HCT116 (cell line): ENCODE measurements around the gene APCDD1L. TPM values are rescaled to one million over a fixed set of nuclear protein-coding genes. Genes with fewer than 3 reads are reported as not detected.

Experiments used
- ATAC-seq: fragments of 200-7000 bp; cut with Tn5 transposase; 2 replicates; pipeline ENCODE4 v1.9.1; 2020; ENCODE audit warnings: mild to moderate bottlenecking, moderate library complexity
- BruUV-seq: library from RNA; stranded (reverse); fragments of 400-500 nt; replicated peaks from 2 replicates; lab custom pipeline; 2021; lab: Mats Ljungman, UMichigan
- CTCF ChIA-PET: fragments of 300-600 bp; sonication (Branson Sonifier 250); formaldehyde crosslinking; loops from one replicate; lab custom pipeline; 2021; ENCODE audit warnings: antibody characterized with exemption; lab: Charles Lee
- POLR2A ChIA-PET: fragments of 300-600, 350-600 bp; sonication (Branson Sonifier 250); formaldehyde crosslinking; loops from one replicate; lab custom pipeline; 2021; ENCODE audit warnings: antibody characterized with exemption; lab: Charles Lee
- RAD21 ChIA-PET, 2 experiments: fragments of 300-600 bp; sonication (Branson Sonifier 250); formaldehyde crosslinking; loops; one replicate each; lab custom pipeline; 2023; ENCODE audit warnings: low total read pairs in 2 of 2; ENCODE audit not compliant: uncharacterized antibody in 2 of 2, unreplicated experiment in 2 of 2, low non-redundant PET in 1 of 2; lab: Charles Lee
- DNase-seq: peaks from one replicate; pipeline ENCODE4 v3.0.0-alpha.2; 2010; ENCODE audit warnings: low read depth, low spot score
- H2AFZ ChIP-seq: fragments of 200-600 bp; shearing (Covaris generic), sonication (generic); 2 replicates; pipeline ENCODE4 v1.6.1; 2017; ENCODE audit warnings: low read depth, mixed run types, mixed read lengths, antibody characterized with exemption, low read length; ENCODE audit not compliant: poor library complexity, severe bottlenecking
- H3K27ac ChIP-seq: 2 replicates; pipeline ENCODE4 v1.5.1; 2012; ENCODE audit warnings: low read depth, low read length
- H3K27me3 ChIP-seq: fragments of 200-600 bp; sonication (generic); 2 replicates; pipeline ENCODE4 v1.6.1; 2016; ENCODE audit warnings: mixed run types, low read length, mixed read lengths; ENCODE audit not compliant: insufficient read depth
- H3K36me3 ChIP-seq, 2 experiments: fragments of 200-500 bp in 1 of 2; fragments of 200-600 bp in 1 of 2; sonication (Bioruptor generic) in 1 of 2; sonication (generic) in 1 of 2; 2 replicates each; pipeline versions ENCODE4 v1.5.1 to v1.6.1; 2014 to 2016; ENCODE audit warnings: low read length in 2 of 2, inconsistent platforms in 1 of 2, mixed read lengths in 1 of 2, mixed run types in 1 of 2; ENCODE audit not compliant: insufficient read depth in 2 of 2, control insufficient read depth in 1 of 2
- H3K4me1 ChIP-seq, 2 experiments: fragments of 200-600 bp in 1 of 2; sonication (generic) in 1 of 2; 2 replicates each; pipeline versions ENCODE4 v1.5.1 to v1.6.1; 2012 to 2017; ENCODE audit warnings: low read length in 2 of 2, inconsistent platforms in 1 of 2, mild to moderate bottlenecking in 1 of 2, mixed read lengths in 1 of 2, mixed run types in 1 of 2, moderate library complexity in 1 of 2; ENCODE audit not compliant: insufficient read depth in 2 of 2, control insufficient read depth in 1 of 2
- H3K4me2 ChIP-seq: fragments of 200-600 bp; sonication (generic); 2 replicates; pipeline ENCODE4 v1.6.1; 2017; ENCODE audit warnings: mixed run types, low read length, mixed read lengths
- H3K4me3 ChIP-seq, 2 experiments: fragments of 200-600 bp in 1 of 2; sonication (generic) in 1 of 2; replicated peaks in 1 of 2; 2 replicates each; pipeline ENCODE4 v1.5.1; 2011 to 2016; ENCODE audit warnings: low read length in 2 of 2, control low read depth in 1 of 2, low read depth in 1 of 2, mild to moderate bottlenecking in 1 of 2, mixed read lengths in 1 of 2, mixed run types in 1 of 2
- H3K79me2 ChIP-seq: fragments of 200-600 bp; sonication (generic); 2 replicates; pipeline ENCODE4 v1.6.1; 2017; ENCODE audit warnings: mild to moderate bottlenecking, mixed run types, low read length, moderate library complexity, mixed read lengths; ENCODE audit not compliant: insufficient read depth
- H3K9ac ChIP-seq: fragments of 200-600 bp; sonication (generic); 2 replicates; pipeline ENCODE4 v1.6.1; 2016; ENCODE audit warnings: low read length, mixed read lengths
- H3K9me2 ChIP-seq: fragments of 200-600 bp; sonication (generic), shearing (Covaris generic); 2 replicates; pipeline ENCODE4 v1.6.1; 2017; ENCODE audit warnings: mixed run types, mild to moderate bottlenecking, moderate library complexity; ENCODE audit not compliant: insufficient read depth
- H3K9me3 ChIP-seq, 2 experiments: fragments of 200-500 bp in 1 of 2; fragments of 200-600 bp in 1 of 2; sonication (Bioruptor generic) in 1 of 2; sonication (generic) in 1 of 2; 2 replicates each; pipeline ENCODE4 v1.6.1; 2014 to 2017; ENCODE audit warnings: low read length in 2 of 2, mixed read lengths in 2 of 2, inconsistent platforms in 1 of 2, low read depth in 1 of 2, mild to moderate bottlenecking in 1 of 2, mixed run types in 1 of 2, moderate library complexity in 1 of 2; ENCODE audit not compliant: control insufficient read depth in 1 of 2, insufficient read depth in 1 of 2
- H4K20me1 ChIP-seq: fragments of 200-600 bp; sonication (generic), shearing (Covaris generic); 2 replicates; pipeline ENCODE4 v1.6.1; 2017; ENCODE audit warnings: mixed run types, mild to moderate bottlenecking, moderate library complexity; ENCODE audit not compliant: insufficient read depth
- CBX3 ChIP-seq: IDR thresholded peaks from 2 replicates; pipeline ENCODE4 v1.6.1; 2012; ENCODE audit warnings: low read depth
- FOSL1 ChIP-seq: IDR thresholded peaks from 2 replicates; pipeline ENCODE4 v1.6.1; 2012; ENCODE audit warnings: low read depth
- JUND ChIP-seq: IDR thresholded peaks from 2 replicates; pipeline ENCODE4 v1.6.1; 2012
- MAX ChIP-seq: IDR thresholded peaks from 2 replicates; pipeline ENCODE4 v1.6.1; 2012
- RAD21 ChIP-seq: IDR thresholded peaks from 2 replicates; pipeline ENCODE4 v1.6.1; 2012; ENCODE audit warnings: low read depth, mild to moderate bottlenecking
- REST ChIP-seq: IDR thresholded peaks from 2 replicates; pipeline ENCODE4 v1.6.1; 2012; ENCODE audit warnings: low read depth
- TCF7L2 ChIP-seq: IDR thresholded peaks from 2 replicates; pipeline ENCODE4 v1.7.0; 2011; ENCODE audit warnings: borderline replicate concordance, inconsistent platforms; ENCODE audit not compliant: insufficient read depth, insufficient read length; ENCODE audit errors: extremely low read depth
- YY1 ChIP-seq: IDR thresholded peaks from 2 replicates; pipeline ENCODE4 v1.6.1; 2011; ENCODE audit warnings: low read length, low read depth, moderate library complexity, mild to moderate bottlenecking; ENCODE audit not compliant: insufficient replicate concordance; ENCODE audit errors: extremely low read depth
- ZNF274 ChIP-seq: fragments of 200-500 bp; sonication (Bioruptor generic); IDR thresholded peaks from 2 replicates; pipeline ENCODE4 v1.6.1; 2014; ENCODE audit warnings: mild to moderate bottlenecking, low read depth, low read length, inconsistent platforms
- intact Hi-C: fragments of 100-400 bp; cut with micrococcal nuclease; formaldehyde crosslinking; loops from 2 replicates; pipeline ENCODE4 v1.10.0; 2022
- total RNA-seq: library from RNA; stranded (reverse); gene quantifications from one replicate; pipeline ENCODE4 v1.2.1, GENCODE V29; 2021; ENCODE audit not compliant: unreplicated experiment
- TF ChIP-seq, protein P1 (sequence below): IDR thresholded peaks from 2 replicates; pipeline ENCODE4 v1.6.1; 2012

The APCDD1L gene
- total RNA-seq, 1 experiment from 2014 or later: not detected

DNA sequence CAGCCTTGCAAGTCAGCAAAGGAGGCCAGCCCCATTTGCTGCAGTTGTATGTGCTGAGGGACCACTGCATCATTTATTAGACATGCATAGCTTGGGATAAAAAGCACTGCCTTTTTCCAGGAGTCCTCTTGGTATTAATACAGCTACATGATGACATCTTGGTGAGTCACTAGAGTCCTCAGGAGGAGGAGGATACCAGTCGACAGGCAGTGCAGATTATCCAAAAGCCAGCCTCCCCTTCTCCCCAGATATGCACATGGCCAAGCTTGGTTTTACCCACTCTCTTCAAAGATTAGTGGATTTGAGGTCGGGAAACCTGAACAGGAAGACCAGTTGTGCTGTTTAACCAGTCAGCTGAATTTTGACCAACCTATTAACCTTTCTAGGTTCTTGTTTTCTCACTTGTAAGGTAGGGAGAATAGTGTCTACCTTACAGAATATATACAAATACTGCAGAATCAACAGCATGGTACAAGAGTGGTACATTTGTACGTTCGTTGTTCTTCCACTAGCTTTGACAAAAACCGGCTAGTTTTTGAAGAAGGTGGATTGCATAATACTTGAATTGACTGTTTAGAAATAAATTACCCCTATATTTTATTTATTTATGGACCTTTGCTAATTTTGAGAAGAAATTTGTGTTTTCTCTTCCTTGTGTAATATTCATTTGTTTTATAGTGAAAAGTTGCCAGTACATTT is 94.3 kb downstream of the APCDD1L start:
- no peaks in the 10 kb centered on the region for H3K9me2 ChIP-seq
- BruUV-seq: no TSS peak
- H3K9ac ChIP-seq: no peak overlapping the region
- no peaks in the 10 kb centered on the region for H3K9me3 ChIP-seq
- peaks cover 91% of the 10 kb centered on the region for H3K79me2 ChIP-seq
- peaks cover 0 to 9% of the 10 kb centered on the region in 2 experiments; a peak in 2 of 4 replicates for H3K4me1 ChIP-seq
- H3K4me2 ChIP-seq: no peak overlapping the region
- DNase-seq (peak; percentile 3), ATAC-seq (peak; percentile 55)
- TF ChIP-seq, protein P1, sequence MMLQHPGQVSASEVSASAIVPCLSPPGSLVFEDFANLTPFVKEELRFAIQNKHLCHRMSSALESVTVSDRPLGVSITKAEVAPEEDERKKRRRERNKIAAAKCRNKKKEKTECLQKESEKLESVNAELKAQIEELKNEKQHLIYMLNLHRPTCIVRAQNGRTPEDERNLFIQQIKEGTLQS: no peak
- TF ChIP-seq TCF7L2 (no peak), FOSL1 (peak; percentile 34; the same call in 1 of the 2 replicates), JUND (0 out of 2 replicates have a peak, but pooled peaks have one; percentile 12)
- no peak overlapping the region for H3K27ac ChIP-seq
- POLR2A ChIA-PET: no interaction called here
- CTCF ChIA-PET: interaction anchor here (0.8 kb wide), 1 partner anchor 8 kb away, joined by 4 read pairs; no protein-coding TSS in a partner anchor
- H2AFZ ChIP-seq: no peak overlapping the region
- RAD21 ChIA-PET: no interaction called here
- H4K20me1 ChIP-seq: peaks cover 6% of the 10 kb centered on the region; the same call in 1 of the 2 replicates
- intact Hi-C loops: no loop called here
- no peaks in the 10 kb centered on the region for H3K27me3 ChIP-seq
- H3K36me3 ChIP-seq: no peaks in the 10 kb centered on the region
- no peak overlapping the region for H3K4me3 ChIP-seq

- no peak overlapping the region for H3K9ac ChIP-seq
- no peak for DNase-seq
- no peaks in the 10 kb centered on the region for H3K27me3 ChIP-seq
- no peaks in the 10 kb centered on the region for H3K9me2 ChIP-seq
- H3K4me2 ChIP-seq: no peak overlapping the region
- no peaks in the 10 kb centered on the region for H3K9me3 ChIP-seq
- ATAC-seq: no peak
- intact Hi-C loops: no loop called here
- no peaks in the 10 kb centered on the region for H3K36me3 ChIP-seq
- BruUV-seq: TSS peak; percentile 11
- no peak overlapping the region for H3K4me3 ChIP-seq
- H3K27ac ChIP-seq: no peak overlapping the region
- CTCF ChIA-PET: interaction anchor here (0.6 kb wide), 1 partner anchor 14 kb away, joined by 6 read pairs; no protein-coding TSS in a partner anchor
- H4K20me1 ChIP-seq: peaks cover 6% of the 10 kb centered on the region; the same call in 1 of the 2 replicates
- H3K79me2 ChIP-seq: peaks cover 84% of the 10 kb centered on the region
- H2AFZ ChIP-seq: no peak overlapping the region
- RAD21 ChIA-PET: no interaction called here
- H3K4me1 ChIP-seq: peaks cover 0 to 9% of the 10 kb centered on the region in 2 experiments; a peak in 2 of 4 replicates
- POLR2A ChIA-PET: no interaction called here
- no peak for TF ChIP-seq ZNF274
- no peak for TF ChIP-seq MAX
- TF ChIP-seq CBX3: no peak
- TF ChIP-seq YY1: no peak
- no peak for TF ChIP-seq REST
- TF ChIP-seq, protein P1: no peak
- no peak for TF ChIP-seq RAD21
- TF ChIP-seq JUND: no peak
Observed at GRCh38 chr20:58418949-58419748, 96.0 kb downstream of the APCDD1L start.
